Ovary (tissue), 3 donors: ENCODE measurements around the gene FBN1.

ENCODE experiments used
- EP300 ChIP-seq: sonication (generic); formaldehyde crosslinking; IDR thresholded peaks from one replicate; pipeline ENCODE4 v1.6.1; 2017; ENCODE audit warnings: antibody characterized with exemption
- POLR2A ChIP-seq: fragments of 450-650 bp; IDR thresholded peaks from one replicate; pipeline ENCODE4 v1.6.1; 2017; ENCODE audit warnings: antibody characterized with exemption, mild to moderate bottlenecking, moderate library complexity
- TF ChIP-seq, protein P1 (sequence below), 3 donors: fragments of 450-650 bp in 2 of 3; fragments of 200-600 bp in 1 of 3; IDR thresholded peaks; one replicate each; pipeline versions ENCODE4 v1.5.1 to v1.8.0; 2016 to 2022; ENCODE audit warnings: antibody characterized with exemption in 3 of 3, mild to moderate bottlenecking in 1 of 3
- donor health status: DM: no; HTN: no; CAD: no.

DNA sequence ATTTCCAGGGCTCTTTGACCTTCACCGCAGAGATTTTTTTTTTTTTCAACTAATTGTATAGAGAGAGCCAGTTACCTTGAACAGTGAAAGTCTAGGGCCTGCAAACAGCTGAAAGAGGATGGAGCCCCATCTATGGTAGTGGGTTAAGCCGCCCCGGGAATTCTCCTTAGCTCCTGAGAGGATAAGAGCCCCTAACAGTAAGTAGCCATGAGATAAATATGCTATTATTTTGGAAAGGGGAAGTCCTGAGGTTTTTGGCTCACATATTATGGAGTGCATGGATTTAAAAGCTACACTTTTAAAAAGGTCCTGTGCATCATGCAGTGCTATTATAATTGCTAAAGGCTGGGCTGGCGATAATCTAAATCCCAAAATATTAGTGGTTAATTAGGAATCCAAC lies 115.0 kb downstream of the FBN1 start:
- TF ChIP-seq, protein P1, sequence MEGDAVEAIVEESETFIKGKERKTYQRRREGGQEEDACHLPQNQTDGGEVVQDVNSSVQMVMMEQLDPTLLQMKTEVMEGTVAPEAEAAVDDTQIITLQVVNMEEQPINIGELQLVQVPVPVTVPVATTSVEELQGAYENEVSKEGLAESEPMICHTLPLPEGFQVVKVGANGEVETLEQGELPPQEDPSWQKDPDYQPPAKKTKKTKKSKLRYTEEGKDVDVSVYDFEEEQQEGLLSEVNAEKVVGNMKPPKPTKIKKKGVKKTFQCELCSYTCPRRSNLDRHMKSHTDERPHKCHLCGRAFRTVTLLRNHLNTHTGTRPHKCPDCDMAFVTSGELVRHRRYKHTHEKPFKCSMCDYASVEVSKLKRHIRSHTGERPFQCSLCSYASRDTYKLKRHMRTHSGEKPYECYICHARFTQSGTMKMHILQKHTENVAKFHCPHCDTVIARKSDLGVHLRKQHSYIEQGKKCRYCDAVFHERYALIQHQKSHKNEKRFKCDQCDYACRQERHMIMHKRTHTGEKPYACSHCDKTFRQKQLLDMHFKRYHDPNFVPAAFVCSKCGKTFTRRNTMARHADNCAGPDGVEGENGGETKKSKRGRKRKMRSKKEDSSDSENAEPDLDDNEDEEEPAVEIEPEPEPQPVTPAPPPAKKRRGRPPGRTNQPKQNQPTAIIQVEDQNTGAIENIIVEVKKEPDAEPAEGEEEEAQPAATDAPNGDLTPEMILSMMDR (IDR thresholded peaks at IDR 0.05): no peak
- TF ChIP-seq POLR2A: no peak
- no peak for TF ChIP-seq EP300
